PFSK-1 (cell line): ENCODE measurements around the gene ZC3HAV1L.

Experiments
- FOXP2 ChIP-seq: optimal IDR thresholded peaks from 2 replicates; pipeline ENCODE3; 2011; ENCODE audit warnings: borderline replicate concordance, control low read depth, inconsistent platforms; ENCODE audit not compliant: insufficient read depth; ENCODE audit errors: extremely low read length, extremely low read depth
- POLR2AphosphoS5 ChIP-seq: IDR thresholded peaks from 2 replicates; pipeline ENCODE4 v1.6.1; 2012; ENCODE audit warnings: low read depth, mild to moderate bottlenecking, control low read depth, low read length, moderate library complexity
- SIN3A ChIP-seq: IDR thresholded peaks from 2 replicates; pipeline ENCODE4 v1.6.1; 2012; ENCODE audit warnings: mild to moderate bottlenecking, low read length, moderate library complexity, borderline replicate concordance; ENCODE audit not compliant: insufficient read depth
- TAF1 ChIP-seq: IDR thresholded peaks from 2 replicates; pipeline ENCODE4 v1.6.1; 2012; ENCODE audit warnings: low read length, control low read depth, borderline replicate concordance; ENCODE audit not compliant: insufficient read depth
- TF ChIP-seq, protein P1 (sequence below), 2 experiments: IDR thresholded peaks; 2 replicates each; pipeline versions ENCODE4 v1.6.1 to v1.8.0; 2011 to 2012; ENCODE audit warnings: low read depth in 2 of 2, low read length in 2 of 2, control low read depth in 1 of 2, inconsistent platforms in 1 of 2, mild to moderate bottlenecking in 1 of 2, moderate library complexity in 1 of 2; ENCODE audit not compliant: insufficient read depth in 1 of 2

DNA sequence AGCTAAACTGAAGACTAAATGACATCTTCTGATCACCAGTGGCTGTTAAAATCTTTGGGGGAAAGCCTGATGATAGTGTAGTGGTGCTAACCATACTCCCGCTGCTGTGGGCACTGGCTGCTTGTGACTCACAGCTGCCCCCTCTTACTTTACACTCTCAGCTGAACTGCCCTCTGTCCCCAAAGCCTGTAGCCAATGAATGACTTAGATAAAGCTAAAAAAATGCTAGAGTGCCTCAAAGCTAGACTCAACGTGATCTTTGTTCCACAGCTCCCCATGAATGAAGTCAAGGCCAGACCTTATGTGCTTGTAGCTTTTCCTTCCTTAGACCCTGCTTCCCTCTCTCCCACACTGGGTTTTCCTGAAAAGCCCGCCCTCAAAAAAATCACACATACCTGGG lies 6.5 kb downstream of the ZC3HAV1L start:
- no peak for TF ChIP-seq POLR2AphosphoS5
- TF ChIP-seq SIN3A, result no peak
- TF ChIP-seq TAF1, result no peak
- TF ChIP-seq FOXP2, result no peak
- TF ChIP-seq, protein P1, sequence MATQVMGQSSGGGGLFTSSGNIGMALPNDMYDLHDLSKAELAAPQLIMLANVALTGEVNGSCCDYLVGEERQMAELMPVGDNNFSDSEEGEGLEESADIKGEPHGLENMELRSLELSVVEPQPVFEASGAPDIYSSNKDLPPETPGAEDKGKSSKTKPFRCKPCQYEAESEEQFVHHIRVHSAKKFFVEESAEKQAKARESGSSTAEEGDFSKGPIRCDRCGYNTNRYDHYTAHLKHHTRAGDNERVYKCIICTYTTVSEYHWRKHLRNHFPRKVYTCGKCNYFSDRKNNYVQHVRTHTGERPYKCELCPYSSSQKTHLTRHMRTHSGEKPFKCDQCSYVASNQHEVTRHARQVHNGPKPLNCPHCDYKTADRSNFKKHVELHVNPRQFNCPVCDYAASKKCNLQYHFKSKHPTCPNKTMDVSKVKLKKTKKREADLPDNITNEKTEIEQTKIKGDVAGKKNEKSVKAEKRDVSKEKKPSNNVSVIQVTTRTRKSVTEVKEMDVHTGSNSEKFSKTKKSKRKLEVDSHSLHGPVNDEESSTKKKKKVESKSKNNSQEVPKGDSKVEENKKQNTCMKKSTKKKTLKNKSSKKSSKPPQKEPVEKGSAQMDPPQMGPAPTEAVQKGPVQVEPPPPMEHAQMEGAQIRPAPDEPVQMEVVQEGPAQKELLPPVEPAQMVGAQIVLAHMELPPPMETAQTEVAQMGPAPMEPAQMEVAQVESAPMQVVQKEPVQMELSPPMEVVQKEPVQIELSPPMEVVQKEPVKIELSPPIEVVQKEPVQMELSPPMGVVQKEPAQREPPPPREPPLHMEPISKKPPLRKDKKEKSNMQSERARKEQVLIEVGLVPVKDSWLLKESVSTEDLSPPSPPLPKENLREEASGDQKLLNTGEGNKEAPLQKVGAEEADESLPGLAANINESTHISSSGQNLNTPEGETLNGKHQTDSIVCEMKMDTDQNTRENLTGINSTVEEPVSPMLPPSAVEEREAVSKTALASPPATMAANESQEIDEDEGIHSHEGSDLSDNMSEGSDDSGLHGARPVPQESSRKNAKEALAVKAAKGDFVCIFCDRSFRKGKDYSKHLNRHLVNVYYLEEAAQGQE (IDR thresholded peaks at IDR 0.05; ENCODE audit: insufficient read depth in 1 of 2, low read depth in 2 of 2, low read length in 2 of 2), result no peak
